ENCODE measurements around the gene DAPK1.

The DAPK1 gene

GRCh38 chr9:87518702-87519335 lies 21.2 kb downstream of the DAPK1 start:
- no peak for DNase-seq

- no peak for DNase-seq
These were observed 21.8 kb downstream of the DAPK1 start for GRCh38 chr9:87519461-87519860.

GRCh38 chr9:87520172-87520683 lies 22.6 kb downstream of the DAPK1 start:
- DNase-seq, result no peak

GRCh38 chr9:87521834-87522233 lies 24.2 kb downstream of the DAPK1 start:
- no peak for DNase-seq

- no peak for DNase-seq
These were observed 26.4 kb downstream of the DAPK1 start for GRCh38 chr9:87524061-87524460.

GRCh38 chr9:87525546-87526303 lies 28.1 kb downstream of the DAPK1 start:
- DNase-seq, result no peak

GRCh38 chr9:87527211-87527916 lies 29.7 kb downstream of the DAPK1 start:
- no peak for DNase-seq

GRCh38 chr9:87528969-87529368 lies 31.3 kb downstream of the DAPK1 start:
- DNase-seq, result no peak

- no peak for DNase-seq
These were observed 32.0 kb downstream of the DAPK1 start for GRCh38 chr9:87529671-87530070.

- DNase-seq, result no peak
These were observed 33.0 kb downstream of the DAPK1 start for GRCh38 chr9:87530716-87531115.

GRCh38 chr9:87531370-87532295 lies 34.0 kb downstream of the DAPK1 start:
- DNase-seq, result no peak

- no peak for DNase-seq
These were observed 35.6 kb downstream of the DAPK1 start for GRCh38 chr9:87533271-87533670.

- DNase-seq, result no peak
These were observed 36.4 kb downstream of the DAPK1 start for GRCh38 chr9:87534036-87534435.

GRCh38 chr9:87534957-87535356 lies 37.3 kb downstream of the DAPK1 start:
- no peak for DNase-seq

GRCh38 chr9:87535817-87536539 lies 38.3 kb downstream of the DAPK1 start:
- no peak for DNase-seq

GRCh38 chr9:87537625-87538024 lies 40.0 kb downstream of the DAPK1 start:
- DNase-seq, result peak; percentile 83

GRCh38 chr9:87540444-87541105 lies 42.9 kb downstream of the DAPK1 start:
- DNase-seq, result no peak

GRCh38 chr9:87541663-87542062 lies 44.0 kb downstream of the DAPK1 start:
- no peak for DNase-seq

- DNase-seq, result no peak
These were observed 44.5 kb downstream of the DAPK1 start for GRCh38 chr9:87542141-87542540.

GRCh38 chr9:87543251-87543650 lies 45.6 kb downstream of the DAPK1 start:
- DNase-seq, result no peak

- no peak for DNase-seq
These were observed 48.2 kb downstream of the DAPK1 start for GRCh38 chr9:87545858-87546257.
